Tibial nerve (tissue), 3 donors: ENCODE measurements around the gene ANKFN1.

Source experiments
- POLR2A ChIP-seq, 2 donors: fragments of 450-650 bp; IDR thresholded peaks; one replicate each; pipeline ENCODE4 v1.6.1; 2017; ENCODE audit warnings: antibody characterized with exemption in 2 of 2, mild to moderate bottlenecking in 2 of 2, moderate library complexity in 2 of 2
- TF ChIP-seq, protein P1 (sequence below), 5 experiments: fragments of 200-600 bp in 3 of 5; fragments of 450-650 bp in 2 of 5; sonication (generic) in 3 of 5; IDR thresholded peaks; one replicate each; pipeline ENCODE4 v1.5.1; 2016 to 2019; ENCODE audit warnings: antibody characterized with exemption in 5 of 5, mild to moderate bottlenecking in 3 of 5, moderate library complexity in 2 of 5

DNA sequence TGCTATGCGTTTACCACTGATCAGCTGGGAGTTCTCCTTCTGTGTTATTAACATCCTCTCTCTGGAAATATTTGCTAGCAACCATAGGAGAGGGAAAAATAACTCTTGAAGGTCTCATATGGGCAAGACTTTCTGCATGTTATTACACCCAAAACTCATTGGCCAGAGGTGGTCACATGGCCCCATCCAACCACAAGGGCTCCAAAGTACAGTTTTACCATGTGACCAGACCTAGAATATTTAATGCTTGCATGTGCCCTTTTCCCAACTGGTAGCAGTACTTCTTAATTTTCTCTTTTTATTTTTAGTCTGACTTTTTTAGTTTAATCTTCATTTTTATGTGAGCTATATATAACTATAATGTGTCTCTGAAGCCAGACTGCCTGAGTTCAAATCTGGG, 299.2 kb downstream of the ANKFN1 start:
- TF ChIP-seq, protein P1, sequence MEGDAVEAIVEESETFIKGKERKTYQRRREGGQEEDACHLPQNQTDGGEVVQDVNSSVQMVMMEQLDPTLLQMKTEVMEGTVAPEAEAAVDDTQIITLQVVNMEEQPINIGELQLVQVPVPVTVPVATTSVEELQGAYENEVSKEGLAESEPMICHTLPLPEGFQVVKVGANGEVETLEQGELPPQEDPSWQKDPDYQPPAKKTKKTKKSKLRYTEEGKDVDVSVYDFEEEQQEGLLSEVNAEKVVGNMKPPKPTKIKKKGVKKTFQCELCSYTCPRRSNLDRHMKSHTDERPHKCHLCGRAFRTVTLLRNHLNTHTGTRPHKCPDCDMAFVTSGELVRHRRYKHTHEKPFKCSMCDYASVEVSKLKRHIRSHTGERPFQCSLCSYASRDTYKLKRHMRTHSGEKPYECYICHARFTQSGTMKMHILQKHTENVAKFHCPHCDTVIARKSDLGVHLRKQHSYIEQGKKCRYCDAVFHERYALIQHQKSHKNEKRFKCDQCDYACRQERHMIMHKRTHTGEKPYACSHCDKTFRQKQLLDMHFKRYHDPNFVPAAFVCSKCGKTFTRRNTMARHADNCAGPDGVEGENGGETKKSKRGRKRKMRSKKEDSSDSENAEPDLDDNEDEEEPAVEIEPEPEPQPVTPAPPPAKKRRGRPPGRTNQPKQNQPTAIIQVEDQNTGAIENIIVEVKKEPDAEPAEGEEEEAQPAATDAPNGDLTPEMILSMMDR (IDR thresholded peaks at IDR 0.05), result no peak
- no peak for TF ChIP-seq POLR2A (IDR thresholded peaks at IDR 0.05)
